SK-N-SH treated with all-trans-retinoic acid at 6 μM for 48 hours (cell line): ENCODE measurements around the gene NPAS2.

Source experiments
- CREB5 ChIP-seq: fragments of 250-450 bp; sonication (Bioruptor Pico); IDR thresholded peaks from 2 replicates; pipeline ENCODE4 v1.5.1; 2020; ENCODE audit warnings: low read depth, mild to moderate bottlenecking, moderate library complexity
- CSDC2 ChIP-seq: fragments of 250-450 bp; sonication (Bioruptor Pico); IDR thresholded peaks from 2 replicates; pipeline ENCODE4 v1.5.0; 2020; ENCODE audit warnings: mild to moderate bottlenecking, moderate library complexity
- RARB ChIP-seq: fragments of 250-450 bp; sonication (Bioruptor Pico); IDR thresholded peaks from 2 replicates; pipeline ENCODE4 v1.8.0; 2021; ENCODE audit warnings: mild to moderate bottlenecking, moderate library complexity
- SNAI2 ChIP-seq: fragments of 250-450 bp; sonication (Bioruptor Pico); IDR thresholded peaks from 2 replicates; pipeline ENCODE4 v1.5.0; 2020; ENCODE audit warnings: mild to moderate bottlenecking, moderate library complexity

- TF ChIP-seq RARB, result no peak
- TF ChIP-seq CSDC2, result no peak
- TF ChIP-seq SNAI2 (CRISPR knock-in tag), result no peak
- no peak for TF ChIP-seq CREB5 (CRISPR knock-in tag)
Observed at GRCh38 chr2:100905132-100905805, 85.3 kb downstream of the NPAS2 start.
